Sigmoid colon (tissue), 4 donors: ENCODE measurements around the gene ANKRD44.

Experiments used
- POLR2A ChIP-seq, 2 donors: fragments of 450-650 bp; IDR thresholded peaks; one replicate each; pipeline ENCODE4 v1.6.1; 2016; ENCODE audit warnings: antibody characterized with exemption in 2 of 2, mild to moderate bottlenecking in 2 of 2, moderate library complexity in 2 of 2
- POLR2AphosphoS5 ChIP-seq, 4 donors: sonication (generic); formaldehyde crosslinking; IDR thresholded peaks; one replicate each; pipeline ENCODE4 v1.6.1; 2017; ENCODE audit warnings: antibody characterized with exemption in 4 of 4
- TF ChIP-seq, protein P1 (sequence below), 4 experiments: fragments of 450-650 bp in 3 of 4; fragments of 200-600 bp in 1 of 4; IDR thresholded peaks; one replicate each; pipeline ENCODE4 v1.5.1; 2016 to 2019; ENCODE audit warnings: antibody characterized with exemption in 4 of 4, mild to moderate bottlenecking in 3 of 4, moderate library complexity in 2 of 4

DNA sequence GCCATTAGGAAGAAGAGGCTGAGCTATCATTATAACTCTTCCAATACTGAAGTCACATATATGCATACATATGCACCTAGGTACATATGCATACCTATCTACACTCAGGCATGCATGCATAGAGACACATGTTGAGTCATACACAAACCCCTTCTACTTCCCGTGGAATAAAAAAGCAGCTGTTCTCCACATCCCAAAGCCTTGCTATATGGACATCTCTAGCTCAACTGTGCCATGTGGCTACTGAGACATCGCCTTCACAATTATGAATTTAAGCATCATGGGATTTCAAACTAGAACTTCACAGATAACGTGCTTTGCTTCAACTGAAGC, 120.5 kb downstream of the ANKRD44 start:
- TF ChIP-seq, protein P1, sequence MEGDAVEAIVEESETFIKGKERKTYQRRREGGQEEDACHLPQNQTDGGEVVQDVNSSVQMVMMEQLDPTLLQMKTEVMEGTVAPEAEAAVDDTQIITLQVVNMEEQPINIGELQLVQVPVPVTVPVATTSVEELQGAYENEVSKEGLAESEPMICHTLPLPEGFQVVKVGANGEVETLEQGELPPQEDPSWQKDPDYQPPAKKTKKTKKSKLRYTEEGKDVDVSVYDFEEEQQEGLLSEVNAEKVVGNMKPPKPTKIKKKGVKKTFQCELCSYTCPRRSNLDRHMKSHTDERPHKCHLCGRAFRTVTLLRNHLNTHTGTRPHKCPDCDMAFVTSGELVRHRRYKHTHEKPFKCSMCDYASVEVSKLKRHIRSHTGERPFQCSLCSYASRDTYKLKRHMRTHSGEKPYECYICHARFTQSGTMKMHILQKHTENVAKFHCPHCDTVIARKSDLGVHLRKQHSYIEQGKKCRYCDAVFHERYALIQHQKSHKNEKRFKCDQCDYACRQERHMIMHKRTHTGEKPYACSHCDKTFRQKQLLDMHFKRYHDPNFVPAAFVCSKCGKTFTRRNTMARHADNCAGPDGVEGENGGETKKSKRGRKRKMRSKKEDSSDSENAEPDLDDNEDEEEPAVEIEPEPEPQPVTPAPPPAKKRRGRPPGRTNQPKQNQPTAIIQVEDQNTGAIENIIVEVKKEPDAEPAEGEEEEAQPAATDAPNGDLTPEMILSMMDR (IDR thresholded peaks at IDR 0.05) = no peak
- no peak for TF ChIP-seq POLR2A (IDR thresholded peaks at IDR 0.05)
- TF ChIP-seq POLR2AphosphoS5 (IDR thresholded peaks at IDR 0.05) = no peak
